ENCODE results near the gene PTTG1IP. TPM values are rescaled to one million over a fixed set of nuclear protein-coding genes. Genes with fewer than 3 reads are reported as not detected.
A peak's percentile ranks its signal among the peaks of the same experiment; 100 is the strongest.

PTTG1IP gene
- total and polyA plus RNA-seq, 3 donors from 2014 or later = 171 to 195 (median 190) TPM

GRCh38 chr21:44820851-44821250 lies 52.6 kb downstream of the PTTG1IP start:
- no peak for DNase-seq
- intact Hi-C loops (cut with DNase I; ENCODE audit: low total_unique reads) = no loop called here

GRCh38 chr21:44819283-44820243 lies 53.9 kb downstream of the PTTG1IP start:
- DNase-seq = no peak
- Histone ChIP-seq H3K27ac (peak overlapping the region; percentile 90 to 93), H3K27me3 (no peaks in the 10 kb centered on the region), H3K9me3 (no peaks in the 10 kb centered on the region), H3K4me1 (peaks cover 12% of the 10 kb centered on the region), H3K4me3 (peak overlapping the region; percentile 83), H3K36me3 (ENCODE audit: low read depth, missing control alignments) (no peaks in the 10 kb centered on the region)
- intact Hi-C loops (cut with DNase I; ENCODE audit: low total_unique reads) = loop anchor here (5.0 to 10.0 kb wide), 2 partner anchors 53 to 115 kb away; partner anchors contain the start of gene PTTG1IP
- TF ChIP-seq, protein P1, sequence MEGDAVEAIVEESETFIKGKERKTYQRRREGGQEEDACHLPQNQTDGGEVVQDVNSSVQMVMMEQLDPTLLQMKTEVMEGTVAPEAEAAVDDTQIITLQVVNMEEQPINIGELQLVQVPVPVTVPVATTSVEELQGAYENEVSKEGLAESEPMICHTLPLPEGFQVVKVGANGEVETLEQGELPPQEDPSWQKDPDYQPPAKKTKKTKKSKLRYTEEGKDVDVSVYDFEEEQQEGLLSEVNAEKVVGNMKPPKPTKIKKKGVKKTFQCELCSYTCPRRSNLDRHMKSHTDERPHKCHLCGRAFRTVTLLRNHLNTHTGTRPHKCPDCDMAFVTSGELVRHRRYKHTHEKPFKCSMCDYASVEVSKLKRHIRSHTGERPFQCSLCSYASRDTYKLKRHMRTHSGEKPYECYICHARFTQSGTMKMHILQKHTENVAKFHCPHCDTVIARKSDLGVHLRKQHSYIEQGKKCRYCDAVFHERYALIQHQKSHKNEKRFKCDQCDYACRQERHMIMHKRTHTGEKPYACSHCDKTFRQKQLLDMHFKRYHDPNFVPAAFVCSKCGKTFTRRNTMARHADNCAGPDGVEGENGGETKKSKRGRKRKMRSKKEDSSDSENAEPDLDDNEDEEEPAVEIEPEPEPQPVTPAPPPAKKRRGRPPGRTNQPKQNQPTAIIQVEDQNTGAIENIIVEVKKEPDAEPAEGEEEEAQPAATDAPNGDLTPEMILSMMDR (IDR thresholded peaks at IDR 0.05) = no peak
- no peak for TF ChIP-seq POLR2A (IDR thresholded peaks at IDR 0.05)
- WGBS, 2 donors = 83 to 85% methylated on average over 30 to 33 of the region's 33 CpGs

More at GRCh38 chr21:44820851-44821250, 52.6 kb downstream of the PTTG1IP start:
- no peak overlapping the region for H3K4me3 ChIP-seq
- no peaks in the 10 kb centered on the region for H3K27me3 ChIP-seq
- H3K9me3 ChIP-seq = no peaks in the 10 kb centered on the region
- no peak overlapping the region for H3K27ac ChIP-seq
- H3K4me1 ChIP-seq = peaks cover 12% of the 10 kb centered on the region
- H3K36me3 ChIP-seq (ENCODE audit: low read depth, missing control alignments) = no peaks in the 10 kb centered on the region
- WGBS, 2 donors = 67 to 85% methylated on average over 3 of the region's 3 CpGs
- TF ChIP-seq, protein P1 (IDR thresholded peaks at IDR 0.05) = no peak
- peak; percentile 3 for TF ChIP-seq POLR2A (IDR thresholded peaks at IDR 0.05)

GRCh38 chr21:44818640-44819011 lies 54.9 kb downstream of the PTTG1IP start:
- H3K4me3 ChIP-seq = peak overlapping the region; percentile 83
- intact Hi-C loops (cut with DNase I; ENCODE audit: low total_unique reads) = loop anchor here (5.0 to 10.0 kb wide), 2 partner anchors 54 to 116 kb away; partner anchors contain the start of gene PTTG1IP
- DNase-seq = no peak
- peak overlapping the region; percentile 90 to 93 for H3K27ac ChIP-seq
- H3K27me3 ChIP-seq = no peaks in the 10 kb centered on the region
- no peaks in the 10 kb centered on the region for H3K36me3 ChIP-seq (ENCODE audit: low read depth, missing control alignments)
- H3K9me3 ChIP-seq = no peaks in the 10 kb centered on the region
- TF ChIP-seq, protein P1 (IDR thresholded peaks at IDR 0.05) = no peak
- no peak for TF ChIP-seq POLR2A (IDR thresholded peaks at IDR 0.05)
- peaks cover 12% of the 10 kb centered on the region for H3K4me1 ChIP-seq
- 44 to 74% methylated on average over 14 to 37 of the region's 37 CpGs for whole genome bisulfite sequencing, 2 donors

- Histone ChIP-seq H3K9me3 (no peaks in the 10 kb centered on the region), H3K27me3 (no peaks in the 10 kb centered on the region), H3K4me3 (peak within 1 kb of the TSS; percentile 83), H3K4me1 (peaks cover 12% of the 10 kb centered on the region), H3K27ac (peak within 1 kb of the TSS; percentile 90 to 93), H3K36me3 (ENCODE audit: low read depth, missing control alignments) (no peaks in the 10 kb centered on the region)
- WGBS, 2 donors = 0 to 1% methylated on average over 4 to 86 of the region's 108 CpGs
- TF ChIP-seq POLR2A (IDR thresholded peaks at IDR 0.05) = peak; percentile 85
- TF ChIP-seq, protein P1 (IDR thresholded peaks at IDR 0.05) = no peak
- peak; percentile 84 for DNase-seq
- intact Hi-C loops (cut with DNase I; ENCODE audit: low total_unique reads) = loop anchor here (5.0 to 10.0 kb wide), 2 partner anchors 54 to 117 kb away; partner anchors contain the start of gene PTTG1IP
Observed at GRCh38 chr21:44817914-44818639, 55.4 kb downstream of the PTTG1IP start, which contains the start of gene SUMO3. TSS of gene SUMO3 (minus strand) at chr21:44818062. CDS start at chr21:44817968, 94 bp downstream.

All from testis (tissue), 3 donors.